ENCODE data around the gene ADAT1.

The ADAT1 gene

GRCh38 chr16:75648265-75649076, 25.4 kb upstream of the ADAT1 start:
- DNase-seq (ENCODE audit: low spot score), result peak; percentile 78
- in situ Hi-C loops (cut with MboI; ENCODE audit: low pct_unique_long_range_greater_than_20kb, low sequenced_read_pairs, unreplicated experiment), result no loop called here
- no peak for TF ChIP-seq CTCF (IDR thresholded peaks at IDR 0.05; ENCODE audit: extremely low read depth, insufficient read depth, missing control alignments)

DNA sequence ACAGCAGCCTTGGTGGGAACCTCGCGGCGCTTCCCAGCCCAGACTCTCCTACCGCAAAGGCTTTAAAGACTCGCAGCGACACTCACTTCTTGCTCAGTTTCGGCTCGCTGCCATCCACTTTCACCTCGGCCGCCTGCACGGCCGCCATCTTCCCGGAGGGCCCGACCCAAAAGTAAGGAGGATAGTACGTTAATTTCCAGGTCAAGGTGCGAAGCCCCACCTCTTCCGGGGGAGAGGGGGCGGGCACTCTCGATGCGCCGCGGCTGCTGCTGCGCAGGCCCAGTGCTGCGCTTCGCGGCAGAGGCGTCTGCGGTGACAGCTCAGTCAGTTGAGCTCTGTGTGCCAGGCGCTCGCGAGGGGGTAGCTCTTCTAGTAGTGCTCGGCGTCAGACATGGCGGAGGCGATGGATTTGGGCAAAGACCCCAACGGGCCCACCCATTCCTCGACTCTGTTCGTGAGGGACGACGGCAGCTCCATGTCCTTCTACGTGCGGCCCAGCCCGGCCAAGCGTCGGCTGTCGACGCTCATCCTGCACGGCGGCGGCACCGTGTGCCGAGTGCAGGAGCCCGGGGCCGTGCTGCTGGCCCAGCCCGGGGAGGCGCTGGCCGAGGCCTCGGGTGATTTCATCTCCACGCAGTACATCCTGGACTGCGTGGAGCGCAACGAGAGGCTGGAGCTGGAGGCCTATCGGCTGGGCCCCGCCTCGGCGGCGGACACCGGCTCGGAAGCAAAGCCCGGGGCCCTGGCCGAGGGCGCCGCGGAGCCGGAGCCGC, 24.6 kb upstream of the ADAT1 start, which contains the start of the genes KARS1 and TERF2IP:
Gene KARS1, minus strand, starts transcription at position 174 of the 773 bp plus-strand sequence. Its CDS starts 26 bp downstream, at position 148.
Gene TERF2IP, plus strand, starts transcription at position 282 of the 773 bp plus-strand sequence. Its CDS starts 110 bp downstream, at position 392.
- in situ Hi-C loops (cut with MboI; ENCODE audit: low pct_unique_long_range_greater_than_20kb, low sequenced_read_pairs, unreplicated experiment), result no loop called here
- peak; percentile 94 for DNase-seq (ENCODE audit: low spot score)
- no peak for TF ChIP-seq CTCF (IDR thresholded peaks at IDR 0.05; ENCODE audit: extremely low read depth, insufficient read depth, missing control alignments)

- in situ Hi-C loops (cut with MboI; ENCODE audit: low pct_unique_long_range_greater_than_20kb, low sequenced_read_pairs, unreplicated experiment), result no loop called here
- TF ChIP-seq CTCF (IDR thresholded peaks at IDR 0.05; ENCODE audit: extremely low read depth, insufficient read depth, missing control alignments), result no peak
- DNase-seq (ENCODE audit: low spot score), result no peak
Measured at GRCh38 chr16:75647112-75647491, 24.0 kb upstream of the ADAT1 start.

DNA sequence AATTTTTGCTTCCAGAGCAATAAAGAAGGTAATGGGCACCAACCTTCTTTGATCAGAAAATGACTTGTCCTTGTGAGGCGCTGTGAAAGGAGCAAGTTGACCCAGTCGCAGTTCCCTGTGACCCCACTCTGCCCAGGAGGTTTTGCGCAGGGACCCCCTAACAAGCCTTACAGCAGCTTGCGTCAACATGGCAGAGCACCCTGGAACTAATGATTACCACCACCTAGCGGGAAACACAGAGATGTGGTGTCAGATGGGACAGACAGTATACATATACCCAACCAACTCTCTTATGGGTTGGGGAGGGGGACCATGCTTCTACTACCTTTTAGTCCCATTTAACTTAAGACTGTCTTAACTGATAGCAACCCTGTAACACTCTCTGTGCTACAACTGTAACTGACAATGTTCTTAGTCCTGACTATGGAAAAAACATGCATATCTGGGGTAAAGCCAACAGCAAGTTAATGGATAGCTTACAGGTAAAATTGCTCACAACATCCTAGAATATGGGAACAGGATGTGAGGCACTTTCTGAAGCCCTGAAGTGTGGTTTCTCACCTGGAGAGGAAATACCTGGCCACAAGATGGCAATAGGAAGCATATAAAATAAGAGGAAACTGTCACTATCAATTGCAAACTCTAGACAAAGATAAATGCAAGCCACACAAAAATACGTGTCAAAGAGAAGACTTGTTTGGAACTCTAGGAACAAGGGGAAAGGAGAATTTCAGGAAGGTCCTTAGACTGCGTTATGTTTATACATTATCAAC, 21.3 kb upstream of the ADAT1 start:
- peak; percentile 27 for TF ChIP-seq CTCF (IDR thresholded peaks at IDR 0.05; ENCODE audit: extremely low read depth, insufficient read depth, missing control alignments)
- in situ Hi-C loops (cut with MboI; ENCODE audit: low pct_unique_long_range_greater_than_20kb, low sequenced_read_pairs, unreplicated experiment), result no loop called here
- DNase-seq (ENCODE audit: low spot score), result no peak

GRCh38 chr16:75640598-75640997, 17.5 kb upstream of the ADAT1 start:
- in situ Hi-C loops (cut with MboI; ENCODE audit: low pct_unique_long_range_greater_than_20kb, low sequenced_read_pairs, unreplicated experiment), result no loop called here
- no peak for DNase-seq (ENCODE audit: low spot score)
- TF ChIP-seq CTCF (IDR thresholded peaks at IDR 0.05; ENCODE audit: extremely low read depth, insufficient read depth, missing control alignments), result no peak

- no peak for TF ChIP-seq CTCF (IDR thresholded peaks at IDR 0.05; ENCODE audit: extremely low read depth, insufficient read depth, missing control alignments)
- no peak for DNase-seq (ENCODE audit: low spot score)
- in situ Hi-C loops (cut with MboI; ENCODE audit: low pct_unique_long_range_greater_than_20kb, low sequenced_read_pairs, unreplicated experiment), result no loop called here
Measured at GRCh38 chr16:75635036-75635435, 12.0 kb upstream of the ADAT1 start.
